B cell (primary cell): ENCODE data around the gene TSPAN5. TPM values are rescaled to one million over a fixed set of nuclear protein-coding genes. Genes with fewer than 3 reads are reported as not detected.

ENCODE experiments used
- ATAC-seq: fragments of 200-7000 bp; cut with Tn5 transposase; one replicate; pipeline ENCODE4 v1.10.0; 2021; ENCODE audit warnings: low read depth, mild to moderate bottlenecking, moderate number of reproducible peaks, moderate library complexity
- CTCF ChIA-PET: fragments of 350-600 bp; sonication (Branson Sonifier 250); formaldehyde crosslinking; loops from one replicate; lab custom pipeline; 2021; ENCODE audit warnings: antibody characterized with exemption, inconsistent platforms; lab: Charles Lee
- POLR2A ChIA-PET: fragments of 350-600 bp; sonication (Branson Sonifier 250); formaldehyde crosslinking; loops from one replicate; lab custom pipeline; 2021; ENCODE audit warnings: antibody characterized with exemption; lab: Charles Lee
- DNase-seq: peaks from one replicate; pipeline ENCODE4 v3.0.0; 2013
- H2AFZ ChIP-seq: 2 replicates; pipeline ENCODE4 v1.6.1; 2012; ENCODE audit warnings: mild to moderate bottlenecking, low read depth, low read length; ENCODE audit not compliant: insufficient read depth, poor library complexity, severe bottlenecking
- H3K27ac ChIP-seq, 2 donors: 1 replicate in 1 of 2; 2 replicates in 1 of 2; pipeline ENCODE4 v1.5.1; 2012 to 2013; ENCODE audit warnings: low read length in 2 of 2, mild to moderate bottlenecking in 2 of 2, moderate library complexity in 1 of 2
- H3K27me3 ChIP-seq, 4 experiments: fragments of 200-600 bp in 1 of 4; sonication (generic) in 1 of 4; replicated peaks in 1 of 4; 1 replicate in 2 of 4; 2 replicates in 2 of 4; pipeline versions ENCODE4 v1.6.1 to v1.7.0; 2013 to 2016; ENCODE audit warnings: low read length in 3 of 4, mild to moderate bottlenecking in 2 of 4, mixed read lengths in 1 of 4, moderate library complexity in 1 of 4; ENCODE audit not compliant: insufficient read depth in 4 of 4, control insufficient read depth in 3 of 4; ENCODE audit errors: control extremely low read depth in 1 of 4
- H3K36me3 ChIP-seq, 2 experiments: replicated peaks in 1 of 2; 1 replicate in 1 of 2; 2 replicates in 1 of 2; pipeline versions ENCODE4 v1.6.1 to v1.7.1; 2013; ENCODE audit warnings: low read length in 1 of 2; ENCODE audit not compliant: insufficient read depth in 2 of 2, control insufficient read depth in 1 of 2; ENCODE audit errors: control extremely low read depth in 1 of 2, extremely low read depth in 1 of 2
- H3K4me1 ChIP-seq, 2 donors: fragments of 200-600 bp in 1 of 2; sonication (generic) in 1 of 2; 1 replicate in 1 of 2; 2 replicates in 1 of 2; pipeline versions ENCODE4 v1.5.1 to v1.6.1; 2013 to 2017; ENCODE audit warnings: low read length in 2 of 2; ENCODE audit not compliant: control insufficient read depth in 2 of 2, insufficient read depth in 2 of 2
- H3K4me2 ChIP-seq: replicated peaks from 2 replicates; pipeline ENCODE3; 2012; ENCODE audit warnings: mild to moderate bottlenecking, low read depth, low read length; ENCODE audit not compliant: poor library complexity, severe bottlenecking
- H3K4me3 ChIP-seq, 5 experiments: fragments of 200-600 bp in 1 of 5; sonication (generic) in 1 of 5; 1 replicate in 3 of 5; 2 replicates in 2 of 5; pipeline versions ENCODE4 v1.5.1 to v1.7.0; 2011 to 2016; ENCODE audit warnings: low read length in 4 of 5, mild to moderate bottlenecking in 4 of 5, low read depth in 2 of 5, control low read depth in 1 of 5, moderate library complexity in 1 of 5; ENCODE audit not compliant: insufficient read depth in 1 of 5; ENCODE audit errors: control extremely low read depth in 1 of 5, extremely low read depth in 1 of 5
- H3K79me2 ChIP-seq: fragments of 200-600 bp; sonication (generic); one replicate; pipeline ENCODE4 v1.6.0; 2016; ENCODE audit warnings: low read length; ENCODE audit not compliant: control insufficient read depth, insufficient read depth
- H3K9ac ChIP-seq: fragments of 200-600 bp; sonication (generic); 2 replicates; pipeline ENCODE4 v1.6.1; 2017; ENCODE audit warnings: mild to moderate bottlenecking, low read length, moderate library complexity
- H3K9me3 ChIP-seq, 3 donors: one replicate each; pipeline versions ENCODE4 v1.6.1 to v1.7.1; 2013; ENCODE audit warnings: low read length in 2 of 3; ENCODE audit not compliant: control insufficient read depth in 2 of 3, insufficient read depth in 1 of 3; ENCODE audit errors: control extremely low read depth in 1 of 3
- H4K20me1 ChIP-seq: 2 replicates; pipeline ENCODE4 v1.6.0; 2012; ENCODE audit warnings: mild to moderate bottlenecking, low read length; ENCODE audit not compliant: insufficient read depth, control insufficient read depth, poor library complexity, severe bottlenecking
- H3K27ac Mint-ChIP-seq: one replicate; pipeline ENCODE4 v1.8.0; 2021; ENCODE audit warnings: mixed read lengths
- H3K27me3 Mint-ChIP-seq: one replicate; pipeline ENCODE4 v1.8.0; 2021; ENCODE audit warnings: mixed read lengths
- H3K4me1 Mint-ChIP-seq: one replicate; pipeline ENCODE4 v1.8.0; 2021; ENCODE audit warnings: mixed read lengths
- H3K4me3 Mint-ChIP-seq: one replicate; pipeline ENCODE4 v1.8.0; 2021; ENCODE audit warnings: mixed read lengths
- H3K9me3 Mint-ChIP-seq: one replicate; pipeline ENCODE4 v1.8.0; 2022; ENCODE audit warnings: mixed read lengths; ENCODE audit not compliant: insufficient read depth
- CTCF ChIP-seq: fragments of 200-600 bp; IDR thresholded peaks from one replicate; pipeline ENCODE4 v1.8.0; 2022; ENCODE audit warnings: antibody characterized with exemption, mild to moderate bottlenecking
- EZH2 ChIP-seq: IDR thresholded peaks from 2 replicates; pipeline ENCODE4 v1.6.1; 2012; ENCODE audit warnings: borderline replicate concordance, low read depth, mild to moderate bottlenecking, moderate library complexity, low read length; ENCODE audit not compliant: insufficient read depth, poor library complexity, severe bottlenecking
- WGBS: methylation state at CpG from one replicate; pipeline ENCODE4 v1.1.5; 2013; ENCODE audit warnings: missing lambda C conversion rate; ENCODE audit not compliant: insufficient coverage; 5-methylcytosine and 5-hydroxymethylcytosine counted together
- intact Hi-C: fragments of 100-400 bp; cut with micrococcal nuclease; formaldehyde crosslinking; loops from one replicate; pipeline ENCODE4 v1.10.0; 2022
- polyA plus RNA-seq: library from polyadenylated mRNA; depleted of rRNA; stranded (reverse); fragments of >200 nt; gene quantifications from 2 replicates; pipeline ENCODE4 v1.2.3, GENCODE V29; 2012
- total RNA-seq, 2 donors: library from RNA; stranded (reverse); fragments of 120-200 nt in 1 of 2; gene quantifications; 1 replicate in 1 of 2; 2 replicates in 1 of 2; pipeline versions ENCODE4 v1.2.3 to v1.2.4, GENCODE V29; 2013 to 2022

Gene TSPAN5
- total and polyA plus RNA-seq, 2 donors (not counting 1 experiment from before 2014, with no cell fraction given) = 2.6 to 5.3 TPM

- peaks cover 9% of the 10 kb centered on the region for H3K9me3 Mint-ChIP-seq
- ChIA-PET POLR2A (no interaction called here), CTCF (no interaction called here)
- H3K36me3 ChIP-seq = no peaks in the 10 kb centered on the region
- no peaks in the 10 kb centered on the region for H3K27me3 Mint-ChIP-seq
- H3K9me3 ChIP-seq = peaks cover 3 to 10% (median 6%) of the 10 kb centered on the region in 3 donors
- 100% methylated on average over 1 of the region's 2 CpGs for WGBS
- H3K4me3 ChIP-seq = no peak overlapping the region
- H3K27ac Mint-ChIP-seq = no peak overlapping the region
- no peak overlapping the region for H3K27ac ChIP-seq
- no peaks in the 10 kb centered on the region for H3K4me1 Mint-ChIP-seq
- H3K9ac ChIP-seq = no peak overlapping the region
- H3K27me3 ChIP-seq = no peaks in the 10 kb centered on the region
- no peaks in the 10 kb centered on the region for H4K20me1 ChIP-seq
- ATAC-seq (no peak), DNase-seq (no peak)
- H3K4me1 ChIP-seq = no peaks in the 10 kb centered on the region
- H3K4me3 Mint-ChIP-seq = no peak overlapping the region
- H3K4me2 ChIP-seq = no peak overlapping the region
- no peaks in the 10 kb centered on the region for H3K79me2 ChIP-seq
- TF ChIP-seq EZH2 (no peak), CTCF (no peak)
- intact Hi-C loops = no loop called here
- no peak overlapping the region for H2AFZ ChIP-seq
These were observed 58.7 kb downstream of the TSPAN5 start for GRCh38 chr4:98599617-98600205.

- intact Hi-C loops = no loop called here
- 97% methylated on average over 6 of the region's 6 CpGs for WGBS
These were observed 71.5 kb downstream of the TSPAN5 start for GRCh38 chr4:98586962-98587354.

More at GRCh38 chr4:98586962-98587354, 71.5 kb downstream of the TSPAN5 start:
- H3K4me1 ChIP-seq = no peaks in the 10 kb centered on the region
- H3K27me3 ChIP-seq = no peaks in the 10 kb centered on the region
- no peaks in the 10 kb centered on the region for H4K20me1 ChIP-seq
- no peak overlapping the region for H3K4me3 ChIP-seq
- DNase-seq = no peak
- no peak for TF ChIP-seq EZH2
- no peak for TF ChIP-seq CTCF
- H3K27me3 Mint-ChIP-seq = no peaks in the 10 kb centered on the region
- no peak overlapping the region for H3K27ac ChIP-seq
- ATAC-seq = no peak
- H3K9me3 Mint-ChIP-seq = no peaks in the 10 kb centered on the region
- ChIA-PET POLR2A (no interaction called here), CTCF (no interaction called here)
- no peak overlapping the region for H3K4me2 ChIP-seq
- no peaks in the 10 kb centered on the region for H3K36me3 ChIP-seq
- no peaks in the 10 kb centered on the region for H3K9me3 ChIP-seq
- no peak overlapping the region for H3K9ac ChIP-seq
- H3K4me3 Mint-ChIP-seq = no peak overlapping the region
- H3K79me2 ChIP-seq = no peaks in the 10 kb centered on the region
- H3K27ac Mint-ChIP-seq = no peak overlapping the region
- H3K4me1 Mint-ChIP-seq = no peaks in the 10 kb centered on the region
- H2AFZ ChIP-seq = no peak overlapping the region
